ENCODE measurements around the gene GRIK2. TPM values are rescaled to one million over a fixed set of nuclear protein-coding genes. Genes with fewer than 3 reads are reported as not detected.

GRIK2 gene
- total RNA-seq, 4 donors from 2014 or later = 0.46 to 3.7 (median 1.8) TPM

GRCh38 chr6:102038964-102039363, 645.5 kb downstream of the GRIK2 start:
- DNase-seq (ENCODE audit: extremely low spot score) = no peak
- no peak for TF ChIP-seq POLR2AphosphoS5 (IDR thresholded peaks at IDR 0.05)
- TF ChIP-seq, protein P1, sequence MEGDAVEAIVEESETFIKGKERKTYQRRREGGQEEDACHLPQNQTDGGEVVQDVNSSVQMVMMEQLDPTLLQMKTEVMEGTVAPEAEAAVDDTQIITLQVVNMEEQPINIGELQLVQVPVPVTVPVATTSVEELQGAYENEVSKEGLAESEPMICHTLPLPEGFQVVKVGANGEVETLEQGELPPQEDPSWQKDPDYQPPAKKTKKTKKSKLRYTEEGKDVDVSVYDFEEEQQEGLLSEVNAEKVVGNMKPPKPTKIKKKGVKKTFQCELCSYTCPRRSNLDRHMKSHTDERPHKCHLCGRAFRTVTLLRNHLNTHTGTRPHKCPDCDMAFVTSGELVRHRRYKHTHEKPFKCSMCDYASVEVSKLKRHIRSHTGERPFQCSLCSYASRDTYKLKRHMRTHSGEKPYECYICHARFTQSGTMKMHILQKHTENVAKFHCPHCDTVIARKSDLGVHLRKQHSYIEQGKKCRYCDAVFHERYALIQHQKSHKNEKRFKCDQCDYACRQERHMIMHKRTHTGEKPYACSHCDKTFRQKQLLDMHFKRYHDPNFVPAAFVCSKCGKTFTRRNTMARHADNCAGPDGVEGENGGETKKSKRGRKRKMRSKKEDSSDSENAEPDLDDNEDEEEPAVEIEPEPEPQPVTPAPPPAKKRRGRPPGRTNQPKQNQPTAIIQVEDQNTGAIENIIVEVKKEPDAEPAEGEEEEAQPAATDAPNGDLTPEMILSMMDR (IDR thresholded peaks at IDR 0.05) = no peak
- Histone ChIP-seq H3K9me3 (no peaks in the 10 kb centered on the region), H3K36me3 (no peaks in the 10 kb centered on the region), H3K27me3 (no peaks in the 10 kb centered on the region), H3K4me3 (no peak overlapping the region), H3K27ac (replicated peaks in 1 of 4) (no peak overlapping the region), H3K4me1 (no peaks in the 10 kb centered on the region)
- WGBS = 64% methylated on average over 3 of the region's 3 CpGs
- intact Hi-C loops (cut with DNase I) = no loop called here

DNA sequence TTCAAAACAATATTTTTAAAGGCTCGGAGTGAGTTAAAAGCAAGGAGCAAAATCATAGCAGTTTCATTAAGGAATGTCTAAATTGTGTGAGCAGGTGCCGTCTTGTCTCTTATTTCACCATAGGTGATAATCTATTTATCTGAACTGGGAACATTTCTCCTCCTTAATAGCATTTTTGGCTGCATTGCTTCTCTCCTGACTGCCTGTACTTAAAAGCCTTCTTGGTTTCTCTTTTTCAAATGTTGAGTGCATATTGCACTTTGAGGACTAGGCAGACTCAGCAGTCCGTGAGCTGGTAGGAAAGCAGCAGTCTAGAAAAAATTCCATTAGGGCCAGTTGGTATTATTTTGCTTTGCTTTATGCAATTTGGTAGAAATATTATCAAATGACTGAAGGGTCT, 645.9 kb downstream of the GRIK2 start:
- TF ChIP-seq EP300 (IDR thresholded peaks at IDR 0.05) (no peak), POLR2AphosphoS5 (IDR thresholded peaks at IDR 0.05) (no peak)
- WGBS = 70% methylated on average over 3 of the region's 3 CpGs
- Histone ChIP-seq H3K27ac (replicated peaks in 1 of 4) (no peak overlapping the region), H3K36me3 (no peaks in the 10 kb centered on the region), H3K4me1 (no peaks in the 10 kb centered on the region), H3K4me3 (no peak overlapping the region), H3K27me3 (no peaks in the 10 kb centered on the region), H3K9me3 (no peaks in the 10 kb centered on the region)
- DNase-seq (ENCODE audit: extremely low spot score) = no peak
- intact Hi-C loops (cut with DNase I) = no loop called here

GRCh38 chr6:102051001-102051400, 657.5 kb downstream of the GRIK2 start:
- Histone ChIP-seq H3K4me3 (no peak overlapping the region), H3K4me1 (no peaks in the 10 kb centered on the region), H3K36me3 (no peaks in the 10 kb centered on the region), H3K27me3 (no peaks in the 10 kb centered on the region), H3K27ac (replicated peaks in 1 of 4) (no peak overlapping the region), H3K9me3 (no peaks in the 10 kb centered on the region)
- intact Hi-C loops (cut with DNase I) = no loop called here
- WGBS = 86% methylated on average over 1 of the region's 1 CpG
- TF ChIP-seq EP300 (IDR thresholded peaks at IDR 0.05) = no peak
- TF ChIP-seq POLR2AphosphoS5 (IDR thresholded peaks at IDR 0.05) = no peak
- no peak for TF ChIP-seq POLR2A (IDR thresholded peaks at IDR 0.05; ENCODE audit: low read depth)
- TF ChIP-seq, protein P1 (IDR thresholded peaks at IDR 0.05) = no peak
- no peak for DNase-seq (ENCODE audit: extremely low spot score)

GRCh38 chr6:102051720-102052119, 658.2 kb downstream of the GRIK2 start:
- Histone ChIP-seq H3K36me3 (no peaks in the 10 kb centered on the region), H3K4me1 (no peaks in the 10 kb centered on the region), H3K9me3 (no peaks in the 10 kb centered on the region), H3K4me3 (no peak overlapping the region), H3K27ac (replicated peaks in 1 of 4) (no peak overlapping the region), H3K27me3 (no peaks in the 10 kb centered on the region)
- no peak for DNase-seq (ENCODE audit: extremely low spot score)
- intact Hi-C loops (cut with DNase I) = no loop called here
- WGBS = 81% methylated on average over 1 of the region's 1 CpG
- TF ChIP-seq, protein P1 (IDR thresholded peaks at IDR 0.05) = no peak
- TF ChIP-seq POLR2A (IDR thresholded peaks at IDR 0.05; ENCODE audit: low read depth) (no peak), EP300 (IDR thresholded peaks at IDR 0.05) (no peak)

DNA sequence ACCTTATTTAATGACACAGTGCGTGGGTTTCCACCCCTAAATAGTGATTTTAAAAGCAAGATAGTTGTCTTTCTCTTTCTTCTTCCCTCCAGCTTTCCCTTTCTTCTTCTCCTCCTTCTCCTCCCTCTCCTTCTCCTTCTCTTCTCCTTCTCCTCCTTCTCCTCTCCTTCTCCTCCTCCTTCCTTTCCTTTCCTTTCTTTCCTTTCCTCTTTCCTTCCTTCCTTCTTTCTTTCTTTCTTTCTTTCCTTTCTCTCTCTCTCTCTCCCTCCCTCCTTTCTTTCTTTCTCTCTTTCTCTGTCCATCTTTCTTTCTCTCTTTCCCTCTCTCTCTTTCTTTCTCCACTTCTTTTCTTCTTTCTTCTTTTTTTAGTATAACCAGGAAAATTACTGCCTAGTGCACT, 670.6 kb downstream of the GRIK2 start:
- H3K4me1 ChIP-seq = no peaks in the 10 kb centered on the region
- H3K27ac ChIP-seq (replicated peaks in 1 of 4) = no peak overlapping the region
- intact Hi-C loops (cut with DNase I) = no loop called here
- WGBS = 92% methylated on average over 1 of the region's 1 CpG
- no peaks in the 10 kb centered on the region for H3K27me3 ChIP-seq
- H3K4me3 ChIP-seq = no peak overlapping the region
- no peaks in the 10 kb centered on the region for H3K36me3 ChIP-seq
- no peaks in the 10 kb centered on the region for H3K9me3 ChIP-seq
- TF ChIP-seq, protein P1 (IDR thresholded peaks at IDR 0.05) = no peak
- no peak for TF ChIP-seq POLR2AphosphoS5 (IDR thresholded peaks at IDR 0.05)
- no peak for TF ChIP-seq EP300 (IDR thresholded peaks at IDR 0.05)
- no peak for TF ChIP-seq POLR2A (IDR thresholded peaks at IDR 0.05; ENCODE audit: low read depth)
- no peak for DNase-seq (ENCODE audit: extremely low spot score)

Measured in esophagus muscularis mucosa (tissue), 4 donors.